ENCODE measurements around the gene ZNF462. TPM values are rescaled to one million over a fixed set of nuclear protein-coding genes. Genes with fewer than 3 reads are reported as not detected.

Gene ZNF462
- total RNA-seq: 10 to 100 TPM; 17.9 to 85.9 (median 21.2) TPM

- 0 to 2% methylated on average over 33 of the region's 33 CpGs for WGBS, 2 donors
- peak in 1 of 2 donors; percentile 49 for DNase-seq
- peaks cover 9 to 24% (median 16%) of the 10 kb centered on the region in 4 donors for H3K4me1 ChIP-seq
- no peaks in the 10 kb centered on the region for H3K36me3 ChIP-seq
- peak within 1 kb of the TSS; percentile 79 to 90 (median 88) for H3K27ac ChIP-seq
- TF ChIP-seq EP300 (IDR thresholded peaks at IDR 0.05) (no peak), CTCF (IDR thresholded peaks at IDR 0.05) (peak in 5 of 6 experiments; percentile 12 to 96 (median 45)), POLR2AphosphoS5 (IDR thresholded peaks at IDR 0.05) (no peak), POLR2A (IDR thresholded peaks at IDR 0.05) (peak in 1 of 4 donors; percentile 5)
- no peaks in the 10 kb centered on the region for H3K9me3 ChIP-seq
- H3K27me3 ChIP-seq: peaks cover 0 to 3% (median 0%) of the 10 kb centered on the region in 4 donors
- ATAC-seq (ENCODE audit: low FRiP score in 2 of 2): peak; percentile 35 to 58
- peak within 1 kb of the TSS; percentile 67 to 77 (median 72) for H3K4me3 ChIP-seq
These were observed at the start of gene ZNF462 for GRCh38 chr9:106862821-106863720. TSS of gene ZNF462 (plus strand) at chr9:106863166. CDS start at chr9:106923384, 60,218 bp downstream.

DNA sequence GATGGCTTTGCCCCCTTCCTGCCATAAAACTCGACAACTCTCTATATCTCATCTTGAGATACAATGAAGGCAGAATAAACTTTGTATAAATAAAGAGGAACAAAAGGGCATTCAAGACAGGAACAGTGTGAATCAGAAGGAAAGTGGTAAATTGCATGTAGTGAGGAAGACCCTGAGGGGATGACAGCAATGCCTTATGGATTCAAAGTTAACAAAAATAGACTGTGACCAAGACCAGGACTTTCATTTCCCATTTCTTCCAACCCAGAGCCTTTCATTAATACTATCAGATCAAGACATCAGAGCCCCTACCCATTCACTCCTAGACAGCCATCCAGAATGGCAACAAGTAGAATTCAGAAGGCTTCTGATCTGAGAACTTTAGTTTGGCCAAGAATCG, 46.4 kb upstream of the ZNF462 start:
- no peak for DNase-seq
- no peak overlapping the region for H3K27ac ChIP-seq
- H3K4me3 ChIP-seq: no peak overlapping the region
- H3K27me3 ChIP-seq: no peaks in the 10 kb centered on the region
- TF ChIP-seq POLR2AphosphoS5 (IDR thresholded peaks at IDR 0.05) (no peak), CTCF (IDR thresholded peaks at IDR 0.05) (no peak), POLR2A (IDR thresholded peaks at IDR 0.05) (no peak), EP300 (IDR thresholded peaks at IDR 0.05) (no peak)
- ATAC-seq (ENCODE audit: low FRiP score in 2 of 2): no peak
- no peaks in the 10 kb centered on the region for H3K36me3 ChIP-seq
- no peaks in the 10 kb centered on the region for H3K4me1 ChIP-seq
- H3K9me3 ChIP-seq: peaks cover 0 to 5% (median 0%) of the 10 kb centered on the region in 4 donors
- WGBS, 2 donors: 49 to 56% methylated on average over 2 of the region's 2 CpGs

DNA sequence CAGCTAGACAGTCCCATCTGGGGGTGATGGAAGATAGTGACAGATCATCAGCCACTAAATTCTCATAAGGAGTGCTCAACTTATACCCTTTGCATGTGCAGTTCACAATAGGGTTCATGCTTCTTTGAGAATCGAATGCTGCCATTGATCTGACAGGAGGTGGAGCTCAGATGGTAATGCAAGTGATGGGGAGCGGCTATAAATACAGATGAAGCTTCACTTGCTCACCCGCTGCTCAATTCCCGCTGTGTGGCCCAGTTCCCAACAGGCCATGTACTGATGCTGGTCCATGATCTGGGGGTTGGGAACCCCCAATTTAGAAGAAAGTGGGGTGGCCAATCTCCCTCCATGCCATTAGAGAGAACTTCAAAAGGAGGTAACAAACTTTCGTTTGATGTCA, 44.9 kb upstream of the ZNF462 start:
- ATAC-seq (ENCODE audit: low FRiP score in 2 of 2) (no peak), DNase-seq (no peak)
- Histone ChIP-seq H3K36me3 (no peaks in the 10 kb centered on the region), H3K9me3 (peaks cover 0 to 5% (median 0%) of the 10 kb centered on the region in 4 donors), H3K4me3 (no peak overlapping the region), H3K27me3 (no peaks in the 10 kb centered on the region), H3K27ac (no peak overlapping the region), H3K4me1 (no peaks in the 10 kb centered on the region)
- WGBS, 2 donors: 89 to 92% methylated on average over 5 of the region's 5 CpGs
- TF ChIP-seq POLR2AphosphoS5 (IDR thresholded peaks at IDR 0.05) (no peak), POLR2A (IDR thresholded peaks at IDR 0.05) (no peak), CTCF (IDR thresholded peaks at IDR 0.05) (no peak), EP300 (IDR thresholded peaks at IDR 0.05) (no peak)

GRCh38 chr9:106820866-106821265, 42.1 kb upstream of the ZNF462 start:
- no peak for ATAC-seq (ENCODE audit: low FRiP score in 2 of 2)
- no peaks in the 10 kb centered on the region for H3K36me3 ChIP-seq
- no peak for DNase-seq
- no peak overlapping the region for H3K27ac ChIP-seq
- no peak overlapping the region for H3K4me3 ChIP-seq
- no peaks in the 10 kb centered on the region for H3K27me3 ChIP-seq
- peaks cover 0 to 3% (median 2%) of the 10 kb centered on the region in 4 donors for H3K9me3 ChIP-seq
- no peak for TF ChIP-seq POLR2AphosphoS5 (IDR thresholded peaks at IDR 0.05)
- TF ChIP-seq EP300 (IDR thresholded peaks at IDR 0.05): no peak
- TF ChIP-seq POLR2A (IDR thresholded peaks at IDR 0.05): no peak
- no peak for TF ChIP-seq CTCF (IDR thresholded peaks at IDR 0.05)
- H3K4me1 ChIP-seq: no peaks in the 10 kb centered on the region
- WGBS, 2 donors: 42 to 56% methylated on average over 1 of the region's 1 CpG
